ENCODE data around the gene DMXL2. TPM values are rescaled to one million over a fixed set of nuclear protein-coding genes. Genes with fewer than 3 reads are reported as not detected.

Gene DMXL2
- polyA plus RNA-seq, 1 of the 3 experiments (the other 2 are of a cell fraction): 6.4 TPM

DNA sequence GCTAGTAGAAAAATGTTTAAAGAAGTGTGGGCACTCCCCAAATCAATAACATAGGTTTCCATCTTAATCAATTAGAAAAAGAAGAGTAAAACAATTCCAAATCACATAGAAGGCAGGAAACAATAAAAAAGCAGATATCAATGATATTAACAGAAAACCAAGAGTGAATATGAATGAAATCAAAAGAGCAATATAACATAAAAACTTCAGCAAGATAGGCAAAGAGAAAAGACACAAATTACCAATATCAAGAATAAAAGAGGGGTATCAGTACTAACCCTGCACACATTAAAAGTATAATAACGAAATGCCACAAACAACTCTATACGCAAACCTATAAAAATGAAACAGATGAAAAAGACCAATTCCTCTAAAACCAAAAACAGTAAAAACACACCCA lies 19.6 kb downstream of the DMXL2 start:
- WGBS (ENCODE audit: low lambda C conversion rate): 91% methylated on average over 2 of the region's 2 CpGs
- peaks cover 12% of the 10 kb centered on the region; the same call in 1 of the 2 replicates for H3K79me2 ChIP-seq (ENCODE audit: insufficient read depth)
- H3K9me3 ChIP-seq: no peaks in the 10 kb centered on the region; the same call in 1 of the 2 replicates

DNA sequence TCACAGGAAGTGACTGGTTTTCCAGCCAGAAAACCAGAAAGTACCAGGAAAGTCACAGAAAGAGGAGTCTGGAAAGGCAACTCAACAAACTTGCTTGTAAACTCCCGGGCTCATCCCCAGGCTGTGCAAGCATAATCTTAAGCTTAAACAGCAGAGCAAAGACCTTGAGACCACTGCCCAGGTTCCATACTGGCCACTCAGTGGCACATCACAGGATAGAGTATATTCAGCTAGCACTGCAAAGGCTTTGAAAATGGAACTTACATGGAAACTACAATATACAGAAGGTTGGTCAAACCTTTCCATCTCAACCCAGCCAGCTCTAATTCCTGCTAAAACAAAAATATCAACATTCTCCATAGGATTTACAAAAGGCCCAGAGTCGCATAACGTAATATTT lies 20.1 kb downstream of the DMXL2 start:
- ChIA-PET CTCF (interaction anchor here (1.7 kb wide), 1 partner anchor 47 kb away, joined by 6 read pairs; no protein-coding TSS in a partner anchor), POLR2A (no interaction called here)
- Histone ChIP-seq H3K9ac (no peak overlapping the region), H3F3A (replicated peaks; ENCODE audit: insufficient read depth) (no peaks in the 10 kb centered on the region), H3K4me2 (no peak overlapping the region), H3K27ac (ENCODE audit: low read depth in 2 of 2, low read length in 1 of 2) (no peak overlapping the region), H4K20me1 (ENCODE audit: insufficient read depth) (no peaks in the 10 kb centered on the region), H3K9me3 (no peaks in the 10 kb centered on the region; the same call in 1 of the 2 replicates), H3K4me1 (ENCODE audit: control insufficient read depth in 1 of 2, insufficient read depth in 2 of 2, low read depth in 1 of 2, low read length in 1 of 2) (no peaks in the 10 kb centered on the region), H3K79me2 (ENCODE audit: insufficient read depth) (peaks cover 12% of the 10 kb centered on the region; the same call in 1 of the 2 replicates), H3K36me3 (replicated peaks in 1 of 2; ENCODE audit: control insufficient read depth in 1 of 2, insufficient read depth in 2 of 2, low read length in 1 of 2) (no peaks in the 10 kb centered on the region), H3K9me2 (no peaks in the 10 kb centered on the region), H2AFZ (ENCODE audit: low read depth) (no peak overlapping the region), H3K4me3 (ENCODE audit: low read depth in 2 of 2, low read length in 1 of 2) (no peak overlapping the region), H3K27me3 (ENCODE audit: insufficient read depth) (no peaks in the 10 kb centered on the region)
- DNase-seq: no peak
- WGBS (ENCODE audit: low lambda C conversion rate): 96% methylated on average over 3 of the region's 3 CpGs
- TF ChIP-seq ELF1 (IDR thresholded peaks at IDR 0.05) (no peak), TAF1 (IDR thresholded peaks at IDR 0.05; ENCODE audit: borderline replicate concordance, low read depth, low read length) (no peak), TEAD4 (IDR thresholded peaks at IDR 0.05; ENCODE audit: borderline replicate concordance, insufficient read depth) (no peak), NFIC (IDR thresholded peaks at IDR 0.05; ENCODE audit: borderline replicate concordance) (no peak), IRF3 (IDR thresholded peaks at IDR 0.05; ENCODE audit: low read depth, low read length) (no peak), CHD2 (IDR thresholded peaks at IDR 0.05; ENCODE audit: low read length, partially characterized antibody) (no peak), PBX3 (IDR thresholded peaks at IDR 0.05) (no peak), FOXJ3 (CRISPR knock-in tag; IDR thresholded peaks at IDR 0.05) (no peak), TCF12 (IDR thresholded peaks at IDR 0.05) (no peak), RCOR1 (IDR thresholded peaks at IDR 0.05; ENCODE audit: low read length) (no peak), POLR2AphosphoS5 (IDR thresholded peaks at IDR 0.05; ENCODE audit: low read depth, low read length) (no peak), RAD21 (IDR thresholded peaks at IDR 0.05; ENCODE audit: low read length) (no peak), GABPA (IDR thresholded peaks at IDR 0.05; ENCODE audit: low read depth) (no peak)
- TF ChIP-seq, protein P1, sequence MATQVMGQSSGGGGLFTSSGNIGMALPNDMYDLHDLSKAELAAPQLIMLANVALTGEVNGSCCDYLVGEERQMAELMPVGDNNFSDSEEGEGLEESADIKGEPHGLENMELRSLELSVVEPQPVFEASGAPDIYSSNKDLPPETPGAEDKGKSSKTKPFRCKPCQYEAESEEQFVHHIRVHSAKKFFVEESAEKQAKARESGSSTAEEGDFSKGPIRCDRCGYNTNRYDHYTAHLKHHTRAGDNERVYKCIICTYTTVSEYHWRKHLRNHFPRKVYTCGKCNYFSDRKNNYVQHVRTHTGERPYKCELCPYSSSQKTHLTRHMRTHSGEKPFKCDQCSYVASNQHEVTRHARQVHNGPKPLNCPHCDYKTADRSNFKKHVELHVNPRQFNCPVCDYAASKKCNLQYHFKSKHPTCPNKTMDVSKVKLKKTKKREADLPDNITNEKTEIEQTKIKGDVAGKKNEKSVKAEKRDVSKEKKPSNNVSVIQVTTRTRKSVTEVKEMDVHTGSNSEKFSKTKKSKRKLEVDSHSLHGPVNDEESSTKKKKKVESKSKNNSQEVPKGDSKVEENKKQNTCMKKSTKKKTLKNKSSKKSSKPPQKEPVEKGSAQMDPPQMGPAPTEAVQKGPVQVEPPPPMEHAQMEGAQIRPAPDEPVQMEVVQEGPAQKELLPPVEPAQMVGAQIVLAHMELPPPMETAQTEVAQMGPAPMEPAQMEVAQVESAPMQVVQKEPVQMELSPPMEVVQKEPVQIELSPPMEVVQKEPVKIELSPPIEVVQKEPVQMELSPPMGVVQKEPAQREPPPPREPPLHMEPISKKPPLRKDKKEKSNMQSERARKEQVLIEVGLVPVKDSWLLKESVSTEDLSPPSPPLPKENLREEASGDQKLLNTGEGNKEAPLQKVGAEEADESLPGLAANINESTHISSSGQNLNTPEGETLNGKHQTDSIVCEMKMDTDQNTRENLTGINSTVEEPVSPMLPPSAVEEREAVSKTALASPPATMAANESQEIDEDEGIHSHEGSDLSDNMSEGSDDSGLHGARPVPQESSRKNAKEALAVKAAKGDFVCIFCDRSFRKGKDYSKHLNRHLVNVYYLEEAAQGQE (IDR thresholded peaks at IDR 0.05; ENCODE audit: low read depth, low read length): no peak

More for the DNA sequence above, 19.6 kb downstream of the DMXL2 start:
- H3K4me3 ChIP-seq (ENCODE audit: low read depth in 2 of 2, low read length in 1 of 2): no peak overlapping the region
- no peaks in the 10 kb centered on the region for H3K4me1 ChIP-seq (ENCODE audit: control insufficient read depth in 1 of 2, insufficient read depth in 2 of 2, low read depth in 1 of 2, low read length in 1 of 2)
- H3K27ac ChIP-seq (ENCODE audit: low read depth in 2 of 2, low read length in 1 of 2): no peak overlapping the region
- DNase-seq: no peak
- H3K9me2 ChIP-seq: no peaks in the 10 kb centered on the region
- no peak for TF ChIP-seq FOSL2 (IDR thresholded peaks at IDR 0.05; ENCODE audit: borderline replicate concordance, low read depth)
- TF ChIP-seq MEF2A (IDR thresholded peaks at IDR 0.05; ENCODE audit: borderline replicate concordance, low read depth): no peak
- no peak for TF ChIP-seq GATA2 (CRISPR knock-in tag; IDR thresholded peaks at IDR 0.05)
- TF ChIP-seq NFIC (IDR thresholded peaks at IDR 0.05; ENCODE audit: borderline replicate concordance): no peak
- TF ChIP-seq TCF12 (IDR thresholded peaks at IDR 0.05): no peak
- no peak for TF ChIP-seq JUND (IDR thresholded peaks at IDR 0.05)
- no peak for TF ChIP-seq SMC3 (IDR thresholded peaks at IDR 0.05; ENCODE audit: low read depth, low read length)
- TF ChIP-seq MXI1 (IDR thresholded peaks at IDR 0.05; ENCODE audit: low read depth, low read length): no peak
- TF ChIP-seq PBX3 (IDR thresholded peaks at IDR 0.05): no peak
- TF ChIP-seq, protein P2, sequence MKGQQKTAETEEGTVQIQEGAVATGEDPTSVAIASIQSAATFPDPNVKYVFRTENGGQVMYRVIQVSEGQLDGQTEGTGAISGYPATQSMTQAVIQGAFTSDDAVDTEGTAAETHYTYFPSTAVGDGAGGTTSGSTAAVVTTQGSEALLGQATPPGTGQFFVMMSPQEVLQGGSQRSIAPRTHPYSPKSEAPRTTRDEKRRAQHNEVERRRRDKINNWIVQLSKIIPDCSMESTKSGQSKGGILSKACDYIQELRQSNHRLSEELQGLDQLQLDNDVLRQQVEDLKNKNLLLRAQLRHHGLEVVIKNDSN (IDR thresholded peaks at IDR 0.05; ENCODE audit: borderline replicate concordance, low read depth): no peak
- TF ChIP-seq EP300 (IDR thresholded peaks at IDR 0.05; ENCODE audit: borderline replicate concordance in 1 of 2, low read depth in 1 of 2, low read length in 1 of 2): no peak
- no peak for TF ChIP-seq RAD21 (IDR thresholded peaks at IDR 0.05; ENCODE audit: low read length)
- no peak for TF ChIP-seq EZH2phosphoT487 (IDR thresholded peaks at IDR 0.05; ENCODE audit: borderline replicate concordance, low read depth)
- no peak for TF ChIP-seq FOXM1 (IDR thresholded peaks at IDR 0.05; ENCODE audit: low read depth)
- no peak for TF ChIP-seq ELF1 (IDR thresholded peaks at IDR 0.05)
- no peak overlapping the region for H3K4me2 ChIP-seq
- ChIA-PET CTCF (no interaction called here), POLR2A (no interaction called here)
- H3F3A ChIP-seq (replicated peaks; ENCODE audit: insufficient read depth): no peaks in the 10 kb centered on the region
- no peaks in the 10 kb centered on the region for H3K36me3 ChIP-seq (replicated peaks in 1 of 2; ENCODE audit: control insufficient read depth in 1 of 2, insufficient read depth in 2 of 2, low read length in 1 of 2)
- H2AFZ ChIP-seq (ENCODE audit: low read depth): no peak overlapping the region
- no peak overlapping the region for H3K9ac ChIP-seq
- H4K20me1 ChIP-seq (ENCODE audit: insufficient read depth): no peaks in the 10 kb centered on the region
- no peaks in the 10 kb centered on the region for H3K27me3 ChIP-seq (ENCODE audit: insufficient read depth)

All from SK-N-SH (cell line).